HG03064 (cell line): ENCODE results near the gene NEURL1.

ENCODE experiments used
- ATAC-seq: cut with Tn5 transposase; IDR thresholded peaks from one replicate; pipeline ENCODE4 v1.9.1; 2021; ENCODE audit warnings: low read depth; ENCODE audit not compliant: unreplicated experiment

The NEURL1 gene

DNA sequence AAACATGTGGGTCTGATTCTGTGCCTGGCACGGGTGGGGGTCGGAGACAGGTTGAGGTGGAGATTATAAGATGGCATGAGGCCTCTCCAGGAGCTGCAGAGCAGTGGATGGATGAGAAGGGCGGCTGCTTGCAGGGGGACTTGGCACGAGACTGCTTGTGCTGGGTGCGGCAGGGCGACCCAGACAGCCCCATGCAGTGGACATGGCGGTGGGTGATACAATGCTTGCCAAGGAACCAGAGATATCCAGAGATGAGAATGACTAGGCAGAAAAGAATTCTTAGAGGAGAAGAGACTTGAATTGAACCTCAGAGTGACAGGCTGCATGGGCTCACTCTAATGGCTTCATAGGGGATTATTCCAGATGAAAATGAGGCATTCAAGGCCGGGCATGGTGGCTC lies 145.4 kb downstream of the NEURL1 start:
- no peak for ATAC-seq

DNA sequence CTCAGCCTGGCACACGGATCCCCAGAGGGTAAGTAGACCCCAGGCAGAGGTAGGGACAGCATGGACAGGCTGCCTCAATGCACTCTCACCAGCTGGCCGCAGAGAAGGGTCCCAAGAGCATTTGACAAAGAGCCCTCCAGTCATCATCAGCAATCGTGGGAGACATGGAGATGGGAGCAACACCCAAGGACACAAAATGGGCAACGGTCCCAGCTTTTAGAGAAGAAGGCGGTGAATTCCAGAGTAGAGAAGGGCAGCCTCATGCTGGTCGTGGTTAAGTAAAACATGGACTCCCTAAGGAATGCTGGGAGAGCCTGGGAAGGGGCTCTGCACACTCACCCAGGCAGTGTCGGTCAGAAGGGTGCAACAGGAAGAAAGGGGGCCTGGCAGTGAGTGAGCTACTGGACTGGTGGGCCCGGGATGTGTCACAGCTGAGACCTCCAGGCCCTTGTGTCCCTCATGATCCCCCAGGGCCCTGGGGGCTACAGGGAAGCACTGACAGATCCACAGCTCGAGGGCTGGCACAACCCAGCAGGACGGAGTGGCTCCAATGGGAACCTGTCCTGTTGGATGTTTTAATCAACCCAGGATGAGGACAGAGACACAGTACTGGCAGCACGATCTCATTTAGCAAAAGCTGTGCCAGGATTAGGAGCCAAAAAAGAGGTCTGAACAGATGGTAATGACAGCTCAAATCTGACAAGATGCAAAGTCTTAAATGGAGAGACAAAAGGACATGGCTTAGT lies 147.1 kb downstream of the NEURL1 start:
- no peak for ATAC-seq

DNA sequence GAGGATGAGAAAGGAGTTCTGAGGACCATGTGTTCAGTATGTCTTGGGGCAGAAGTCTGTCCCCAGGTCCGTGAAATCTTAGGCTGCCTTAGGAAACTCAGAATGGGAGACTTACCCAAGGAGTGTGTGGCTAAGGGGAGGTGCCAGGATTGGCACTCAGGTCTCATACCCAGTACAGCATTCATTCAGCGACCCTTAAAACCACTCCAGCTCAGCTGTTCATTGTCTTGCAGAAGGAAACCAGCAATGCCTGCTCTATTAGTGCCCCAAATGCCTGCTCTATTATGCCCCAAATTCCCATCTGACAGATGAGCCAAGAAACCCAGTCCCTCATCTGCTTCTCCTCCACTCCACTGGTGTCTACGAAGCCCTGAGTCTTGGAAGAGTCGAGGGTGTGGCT lies 147.8 kb downstream of the NEURL1 start:
- no peak for ATAC-seq
